ENCODE results near the gene PDZD2. TPM values are rescaled to one million over a fixed set of nuclear protein-coding genes. Genes with fewer than 3 reads are reported as not detected.

PDZD2 gene
- total RNA-seq, 2 donors from 2014 or later, result 1.4 to 3.0 TPM

GRCh38 chr5:31911291-31912265, 272.6 kb downstream of the PDZD2 start:
- Mint-ChIP-seq H3K27me3 (peaks cover 16% of the 10 kb centered on the region), H3K4me3 (no peak overlapping the region), H3K36me3 (ENCODE audit: low read depth) (no peaks in the 10 kb centered on the region), H3K4me1 (peaks cover 3% of the 10 kb centered on the region), H3K27ac (no peak overlapping the region)
- ATAC-seq (no peak), DNase-seq (no peak)
- no peaks in the 10 kb centered on the region for H3K9me3 ChIP-seq (ENCODE audit: control insufficient read depth, low read length, poor library complexity, severe bottlenecking)

- Mint-ChIP-seq H3K36me3 (ENCODE audit: low read depth) (no peaks in the 10 kb centered on the region), H3K27ac (no peak overlapping the region), H3K4me1 (no peaks in the 10 kb centered on the region), H3K4me3 (no peak overlapping the region), H3K27me3 (peaks cover 16% of the 10 kb centered on the region)
- DNase-seq (no peak), ATAC-seq (no peak)
- no peaks in the 10 kb centered on the region for H3K9me3 ChIP-seq (ENCODE audit: control insufficient read depth, low read length, poor library complexity, severe bottlenecking)
Observed at GRCh38 chr5:31913808-31914207, 274.9 kb downstream of the PDZD2 start.

GRCh38 chr5:31916327-31916726, 277.4 kb downstream of the PDZD2 start:
- ATAC-seq, result no peak
- no peaks in the 10 kb centered on the region for H3K4me1 Mint-ChIP-seq
- H3K4me3 Mint-ChIP-seq, result no peak overlapping the region
- no peak for DNase-seq
- H3K9me3 ChIP-seq (ENCODE audit: control insufficient read depth, low read length, poor library complexity, severe bottlenecking), result no peaks in the 10 kb centered on the region
- no peaks in the 10 kb centered on the region for H3K36me3 Mint-ChIP-seq (ENCODE audit: low read depth)
- H3K27me3 Mint-ChIP-seq, result peaks cover 22% of the 10 kb centered on the region
- H3K27ac Mint-ChIP-seq, result no peak overlapping the region

- H3K36me3 Mint-ChIP-seq (ENCODE audit: low read depth), result no peaks in the 10 kb centered on the region
- no peak overlapping the region for H3K4me3 Mint-ChIP-seq
- H3K27ac Mint-ChIP-seq, result no peak overlapping the region
- no peaks in the 10 kb centered on the region for H3K4me1 Mint-ChIP-seq
- no peaks in the 10 kb centered on the region for H3K9me3 ChIP-seq (ENCODE audit: control insufficient read depth, low read length, poor library complexity, severe bottlenecking)
- ATAC-seq (no peak), DNase-seq (no peak)
- H3K27me3 Mint-ChIP-seq, result peaks cover 22% of the 10 kb centered on the region
Observed at GRCh38 chr5:31918739-31919138, 279.8 kb downstream of the PDZD2 start.

- Mint-ChIP-seq H3K4me3 (no peak overlapping the region), H3K27me3 (peaks cover 6% of the 10 kb centered on the region), H3K27ac (no peak overlapping the region), H3K36me3 (ENCODE audit: low read depth) (no peaks in the 10 kb centered on the region), H3K4me1 (no peaks in the 10 kb centered on the region)
- H3K9me3 ChIP-seq (ENCODE audit: control insufficient read depth, low read length, poor library complexity, severe bottlenecking), result no peaks in the 10 kb centered on the region
- ATAC-seq (no peak), DNase-seq (no peak)
Observed at GRCh38 chr5:31921852-31922305, 282.9 kb downstream of the PDZD2 start.

GRCh38 chr5:31924005-31924404, 285.1 kb downstream of the PDZD2 start:
- Mint-ChIP-seq H3K27ac (no peak overlapping the region), H3K27me3 (peaks cover 6% of the 10 kb centered on the region), H3K36me3 (ENCODE audit: low read depth) (no peaks in the 10 kb centered on the region), H3K4me3 (no peak overlapping the region), H3K4me1 (no peaks in the 10 kb centered on the region)
- no peak for DNase-seq
- H3K9me3 ChIP-seq (ENCODE audit: control insufficient read depth, low read length, poor library complexity, severe bottlenecking), result no peaks in the 10 kb centered on the region
- ATAC-seq, result no peak

- no peak overlapping the region for H3K4me3 Mint-ChIP-seq
- no peak overlapping the region for H3K27ac Mint-ChIP-seq
- H3K4me1 Mint-ChIP-seq, result peaks cover 3% of the 10 kb centered on the region
- no peaks in the 10 kb centered on the region for H3K9me3 ChIP-seq (ENCODE audit: control insufficient read depth, low read length, poor library complexity, severe bottlenecking)
- DNase-seq (no peak), ATAC-seq (no peak)
- H3K36me3 Mint-ChIP-seq (ENCODE audit: low read depth), result no peaks in the 10 kb centered on the region
- H3K27me3 Mint-ChIP-seq, result peaks cover 10% of the 10 kb centered on the region
Observed at GRCh38 chr5:31931874-31932273, 292.9 kb downstream of the PDZD2 start.

- Mint-ChIP-seq H3K4me1 (peaks cover 2% of the 10 kb centered on the region), H3K4me3 (no peak overlapping the region), H3K27ac (no peak overlapping the region), H3K27me3 (peaks cover 15% of the 10 kb centered on the region), H3K36me3 (ENCODE audit: low read depth) (no peaks in the 10 kb centered on the region)
- ATAC-seq (no peak), DNase-seq (no peak)
- H3K9me3 ChIP-seq (ENCODE audit: control insufficient read depth, low read length, poor library complexity, severe bottlenecking), result no peaks in the 10 kb centered on the region
Observed at GRCh38 chr5:31934156-31934555, 295.2 kb downstream of the PDZD2 start.

- DNase-seq (no peak), ATAC-seq (no peak)
- Mint-ChIP-seq H3K4me3 (no peak overlapping the region), H3K27ac (no peak overlapping the region), H3K27me3 (peaks cover 20% of the 10 kb centered on the region), H3K4me1 (no peaks in the 10 kb centered on the region), H3K36me3 (ENCODE audit: low read depth) (no peaks in the 10 kb centered on the region)
- no peaks in the 10 kb centered on the region for H3K9me3 ChIP-seq (ENCODE audit: control insufficient read depth, low read length, poor library complexity, severe bottlenecking)
Observed at GRCh38 chr5:31935496-31936369, 296.8 kb downstream of the PDZD2 start.

GRCh38 chr5:31936683-31937082, 297.8 kb downstream of the PDZD2 start:
- Mint-ChIP-seq H3K27ac (no peak overlapping the region), H3K36me3 (ENCODE audit: low read depth) (no peaks in the 10 kb centered on the region), H3K4me1 (no peaks in the 10 kb centered on the region), H3K27me3 (peaks cover 20% of the 10 kb centered on the region), H3K4me3 (no peak overlapping the region)
- no peaks in the 10 kb centered on the region for H3K9me3 ChIP-seq (ENCODE audit: control insufficient read depth, low read length, poor library complexity, severe bottlenecking)
- no peak for DNase-seq
- no peak for ATAC-seq

GRCh38 chr5:31937226-31937625, 298.3 kb downstream of the PDZD2 start:
- H3K27ac Mint-ChIP-seq, result no peak overlapping the region
- DNase-seq, result no peak
- peaks cover 20% of the 10 kb centered on the region for H3K27me3 Mint-ChIP-seq
- no peaks in the 10 kb centered on the region for H3K4me1 Mint-ChIP-seq
- no peaks in the 10 kb centered on the region for H3K9me3 ChIP-seq (ENCODE audit: control insufficient read depth, low read length, poor library complexity, severe bottlenecking)
- H3K36me3 Mint-ChIP-seq (ENCODE audit: low read depth), result no peaks in the 10 kb centered on the region
- ATAC-seq, result no peak
- no peak overlapping the region for H3K4me3 Mint-ChIP-seq

- no peak for DNase-seq
- no peaks in the 10 kb centered on the region for H3K9me3 ChIP-seq (ENCODE audit: control insufficient read depth, low read length, poor library complexity, severe bottlenecking)
- no peak overlapping the region for H3K4me3 Mint-ChIP-seq
- no peak for ATAC-seq
- H3K27ac Mint-ChIP-seq, result no peak overlapping the region
- peaks cover 20% of the 10 kb centered on the region for H3K27me3 Mint-ChIP-seq
- no peaks in the 10 kb centered on the region for H3K4me1 Mint-ChIP-seq
- no peaks in the 10 kb centered on the region for H3K36me3 Mint-ChIP-seq (ENCODE audit: low read depth)
Observed at GRCh38 chr5:31937703-31938102, 298.8 kb downstream of the PDZD2 start.

- no peaks in the 10 kb centered on the region for H3K4me1 Mint-ChIP-seq
- H3K9me3 ChIP-seq (ENCODE audit: control insufficient read depth, low read length, poor library complexity, severe bottlenecking), result no peaks in the 10 kb centered on the region
- H3K27ac Mint-ChIP-seq, result no peak overlapping the region
- H3K27me3 Mint-ChIP-seq, result peaks cover 22% of the 10 kb centered on the region
- H3K36me3 Mint-ChIP-seq (ENCODE audit: low read depth), result no peaks in the 10 kb centered on the region
- no peak overlapping the region for H3K4me3 Mint-ChIP-seq
- DNase-seq, result no peak
- no peak for ATAC-seq
Observed at GRCh38 chr5:31939151-31939550, 300.2 kb downstream of the PDZD2 start.
